GM12892 (cell line): ENCODE measurements around the gene CGA.

Experiments used
- POLR2A ChIP-seq: IDR thresholded peaks from 2 replicates; pipeline ENCODE4 v1.6.1; 2011; ENCODE audit warnings: low read depth, low read length, control low read depth
- POLR2AphosphoS5 ChIP-seq: IDR thresholded peaks from 2 replicates; pipeline ENCODE4 v1.6.1; 2011; ENCODE audit warnings: low read depth, low read length, control low read depth
- TAF1 ChIP-seq: IDR thresholded peaks from 2 replicates; pipeline ENCODE4 v1.6.1; 2011; ENCODE audit warnings: low read depth, mild to moderate bottlenecking, control low read depth, low read length, borderline replicate concordance

- no peak for TF ChIP-seq POLR2A
- TF ChIP-seq POLR2AphosphoS5, result no peak
- TF ChIP-seq TAF1, result no peak
Observed at GRCh38 chr6:87082160-87082721, 12.7 kb downstream of the CGA start.
